NCI-H1930 (cell line): Measurements from ENCODE around the gene SOWAHA.
"Not testable (repeated sequence)": the region's sequence is repeated elsewhere in the genome, so short reads cannot be mapped to it uniquely, and the experiment has no call there.

Experiments used
- DNase-seq, 2 experiments: peaks; one replicate each; lab custom pipeline; 2025; lab: John Stamatoyannopoulos, UW

SOWAHA gene

DNA sequence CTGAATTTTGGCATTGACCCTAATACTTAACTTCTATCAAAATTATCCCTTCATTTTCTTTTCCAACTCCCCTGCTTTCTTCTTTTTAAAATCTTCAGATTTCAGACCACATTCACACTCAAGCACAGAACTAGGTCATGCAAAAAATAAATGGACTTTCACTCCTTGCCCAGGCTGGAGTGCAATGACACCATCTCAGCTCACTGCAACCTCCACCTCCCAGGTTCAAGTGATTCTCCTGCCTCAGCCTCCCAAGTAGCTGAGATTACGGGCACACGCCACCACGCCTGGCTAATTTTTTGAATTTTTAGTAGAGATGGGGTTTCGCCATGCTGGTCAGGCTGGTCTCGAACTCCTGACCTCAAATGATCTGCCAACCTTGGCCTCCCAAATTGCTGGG, 41.9 kb downstream of the SOWAHA start:
- not testable (repeated sequence) for DNase-seq

DNA sequence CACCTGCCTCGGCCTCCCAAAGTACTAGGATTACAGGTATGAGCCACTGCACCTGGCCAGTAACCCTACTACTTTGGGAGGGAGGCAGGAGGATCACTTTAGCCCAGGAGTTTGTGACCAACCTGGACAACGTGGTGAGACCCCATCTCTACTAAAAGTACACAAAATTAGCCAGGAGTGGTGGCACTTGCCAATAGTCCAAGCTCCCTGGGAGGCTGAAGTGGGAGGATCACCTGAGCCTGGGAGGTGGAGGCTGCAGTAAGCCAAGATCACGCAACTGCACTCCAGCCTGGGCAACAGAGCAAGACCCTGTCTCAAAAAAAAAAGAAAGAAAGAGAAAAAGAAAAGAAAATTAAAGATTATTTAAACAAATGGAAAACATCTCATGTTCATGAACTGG, 42.9 kb downstream of the SOWAHA start:
- DNase-seq: no peak

DNA sequence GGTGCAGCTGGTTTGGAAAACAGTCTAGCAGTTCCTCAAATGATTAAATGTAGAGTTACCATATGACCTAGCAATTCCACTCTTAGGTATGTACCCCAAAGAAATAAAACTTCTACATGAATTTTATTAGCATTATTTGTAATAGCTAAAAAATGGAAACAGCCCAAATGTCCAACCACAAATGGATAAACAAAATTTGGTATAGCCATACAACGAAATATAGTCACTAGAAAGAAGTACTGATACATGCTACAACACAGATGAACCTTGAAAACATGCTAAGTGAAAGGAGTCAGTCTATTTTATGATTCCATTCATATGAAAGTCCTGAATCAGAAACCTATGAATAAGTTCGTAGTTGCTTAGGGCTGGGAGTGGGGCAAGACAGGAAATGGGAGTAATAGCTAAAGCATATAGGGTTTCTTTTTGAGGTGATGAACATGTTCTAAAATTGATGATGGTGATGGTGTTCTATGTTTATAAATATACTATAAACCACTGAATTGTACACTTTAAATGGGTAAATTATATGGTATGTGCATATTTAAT, 46.9 kb downstream of the SOWAHA start:
- no peak for DNase-seq

DNA sequence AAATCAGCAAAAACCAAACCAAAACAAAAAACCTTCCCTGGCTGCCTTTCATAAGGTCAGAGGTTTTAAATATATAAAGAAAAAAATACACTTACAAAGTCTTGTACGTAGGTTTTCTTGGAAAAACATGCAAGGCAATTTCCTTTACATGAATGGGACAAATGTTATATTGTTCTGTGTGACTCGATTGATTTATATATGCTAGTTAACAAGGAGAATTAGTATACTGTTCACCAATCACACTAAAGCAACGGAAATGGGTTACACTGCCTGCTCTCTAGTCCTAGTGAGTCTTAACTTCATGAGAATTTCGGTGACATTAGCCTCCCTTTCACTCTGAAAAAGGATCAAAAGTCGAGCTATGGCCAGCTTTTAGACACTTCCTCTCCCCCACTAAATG, 47.6 kb downstream of the SOWAHA start:
- no peak for DNase-seq

DNA sequence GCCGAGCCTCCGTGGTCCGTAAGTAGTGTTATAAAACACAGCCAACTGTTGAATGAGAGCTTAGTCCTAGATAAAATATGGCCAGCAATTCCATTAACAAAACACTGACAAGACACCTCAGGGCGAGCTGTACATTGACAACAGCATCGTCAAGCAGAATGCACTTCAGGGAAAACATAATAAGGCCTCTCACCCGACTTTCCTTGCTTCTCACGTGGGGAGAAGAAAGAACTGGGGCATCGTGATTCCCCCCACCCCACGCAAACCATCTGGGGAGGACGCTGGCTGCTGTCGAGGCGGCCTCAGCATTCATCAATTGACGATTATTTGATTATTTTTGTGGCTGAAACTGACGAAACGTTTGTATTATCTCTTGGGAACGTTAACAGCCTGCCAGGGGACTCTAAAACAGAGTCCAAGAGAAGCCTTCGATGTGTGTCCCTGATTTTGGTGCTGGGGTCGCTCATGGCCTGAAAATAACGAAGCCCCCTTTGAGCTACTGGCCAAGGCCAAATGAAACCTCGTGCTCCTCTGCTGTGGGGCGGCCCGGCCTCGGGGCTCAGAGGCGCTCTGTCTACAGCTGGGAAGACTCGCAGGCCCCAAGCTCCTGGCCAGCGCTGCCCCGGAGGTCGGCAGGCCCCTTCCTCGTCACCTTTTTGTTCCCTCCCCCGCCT, 52.7 kb downstream of the SOWAHA start:
- no peak for DNase-seq
